IPS-20b (cell line): Measurements from ENCODE around the gene CHAF1B.

Experiments used
- H3K27ac ChIP-seq: one replicate; pipeline ENCODE4 v1.5.1; 2013; ENCODE audit warnings: low read length
- H3K27me3 ChIP-seq: 2 replicates; pipeline ENCODE4 v1.6.1; 2013; ENCODE audit warnings: mild to moderate bottlenecking, low read length, inconsistent platforms; ENCODE audit not compliant: insufficient read depth
- H3K36me3 ChIP-seq: 2 replicates; pipeline ENCODE4 v1.6.1; 2013; ENCODE audit warnings: low read depth, mild to moderate bottlenecking, inconsistent platforms, low read length, moderate library complexity; ENCODE audit not compliant: insufficient read depth
- H3K4me1 ChIP-seq: 2 replicates; pipeline ENCODE4 v1.6.1; 2013; ENCODE audit warnings: mild to moderate bottlenecking, control low read depth, inconsistent platforms, low read length, moderate library complexity; ENCODE audit not compliant: insufficient read depth
- H3K4me3 ChIP-seq: 2 replicates; pipeline ENCODE4 v1.5.1; 2013; ENCODE audit warnings: mild to moderate bottlenecking, low read length, inconsistent platforms
- H3K9ac ChIP-seq: 2 replicates; pipeline ENCODE4 v1.6.1; 2013; ENCODE audit warnings: low read depth, mild to moderate bottlenecking, inconsistent platforms, low read length, moderate library complexity
- H3K9me3 ChIP-seq: 2 replicates; pipeline ENCODE4 v1.6.1; 2013; ENCODE audit warnings: mild to moderate bottlenecking, low read depth, low read length, inconsistent platforms; ENCODE audit not compliant: insufficient read depth

The CHAF1B gene

DNA sequence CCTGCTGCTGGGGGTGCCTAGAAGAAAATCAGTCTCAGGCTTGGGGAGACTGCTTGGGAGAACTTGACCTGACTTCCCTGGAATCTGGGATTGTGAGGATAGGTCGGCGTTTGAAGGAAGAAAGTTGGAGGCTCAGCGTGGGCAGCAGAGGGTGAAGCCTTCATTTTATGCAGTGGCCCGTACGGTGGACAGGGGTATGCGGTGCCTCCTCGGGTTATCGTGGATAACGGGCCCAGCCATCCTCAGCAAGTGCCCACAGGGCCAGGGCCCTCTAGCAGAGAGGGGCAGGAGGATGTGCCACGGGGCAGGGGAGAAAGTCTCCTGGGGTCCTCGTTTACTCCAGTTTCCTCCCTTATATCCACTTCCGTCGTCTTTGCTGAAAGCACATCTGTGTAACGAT, 34.0 kb downstream of the CHAF1B start:
- no peak overlapping the region for H3K9ac ChIP-seq
- no peaks in the 10 kb centered on the region for H3K9me3 ChIP-seq
- peaks cover 11% of the 10 kb centered on the region; the same call in 1 of the 2 replicates for H3K4me1 ChIP-seq
- no peaks in the 10 kb centered on the region for H3K27me3 ChIP-seq
- H3K27ac ChIP-seq = no peak overlapping the region
- H3K36me3 ChIP-seq = peaks cover 16% of the 10 kb centered on the region
- H3K4me3 ChIP-seq = no peak overlapping the region

DNA sequence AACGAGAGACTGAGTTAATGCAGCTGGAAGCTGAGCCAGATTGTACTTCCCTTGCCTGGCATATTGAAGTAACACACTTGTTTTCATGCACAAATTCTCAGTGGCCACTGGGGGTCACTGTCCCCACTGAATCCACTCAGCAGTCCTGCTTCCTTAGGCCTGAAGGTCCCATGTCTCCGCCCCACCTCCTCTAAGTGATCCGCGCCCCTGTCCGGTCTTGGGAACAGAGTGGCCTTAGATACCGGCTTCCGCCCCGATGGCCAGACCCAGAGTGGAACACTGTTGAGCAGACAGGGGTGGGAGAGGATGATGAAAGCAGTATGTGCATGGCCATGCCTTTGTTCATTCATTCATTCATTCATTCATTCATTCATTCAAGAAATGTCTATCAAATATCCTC, 34.8 kb downstream of the CHAF1B start:
- Histone ChIP-seq H3K9ac (no peak overlapping the region), H3K36me3 (peaks cover 15% of the 10 kb centered on the region), H3K27ac (no peak overlapping the region), H3K9me3 (no peaks in the 10 kb centered on the region), H3K4me3 (no peak overlapping the region), H3K27me3 (no peaks in the 10 kb centered on the region), H3K4me1 (peaks cover 12% of the 10 kb centered on the region; the same call in 1 of the 2 replicates)

DNA sequence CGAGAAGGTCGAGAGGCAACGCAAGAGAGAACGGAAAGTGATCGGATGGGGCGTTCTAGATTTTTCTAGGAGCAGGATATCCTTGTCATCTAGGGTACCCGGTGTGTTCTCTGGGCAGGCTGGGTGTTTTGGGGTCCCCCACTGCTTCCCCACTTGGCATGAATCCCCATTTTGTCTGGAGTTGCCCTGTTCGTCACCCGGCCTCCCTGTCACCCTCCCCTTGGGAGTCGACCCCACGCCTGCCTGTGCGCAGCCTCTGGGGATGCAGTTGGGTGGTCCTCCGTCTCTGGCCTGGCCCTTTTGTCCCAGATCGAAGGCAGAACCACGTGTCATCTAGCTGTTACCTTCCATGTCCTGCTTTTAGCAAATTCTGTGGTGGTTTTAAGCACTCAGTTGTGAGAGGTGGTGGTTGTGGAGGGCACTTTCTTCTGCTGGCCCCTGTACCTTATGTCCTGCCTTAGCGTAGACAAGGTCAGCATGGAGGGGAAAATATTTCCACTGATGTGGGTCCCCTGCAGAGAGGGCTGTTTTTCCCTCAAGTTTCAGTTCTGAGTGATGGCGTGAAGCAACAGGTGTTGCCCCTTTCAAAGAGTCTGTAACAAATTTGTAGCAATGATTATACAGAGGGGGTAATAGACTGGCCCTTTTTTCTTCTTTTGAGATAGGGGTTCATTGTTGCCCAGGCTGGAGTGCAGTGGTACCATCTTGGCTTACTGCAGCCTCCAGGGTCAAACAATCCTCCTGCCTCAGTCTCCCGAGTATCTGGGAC, 35.6 kb downstream of the CHAF1B start:
- H3K27ac ChIP-seq = no peak overlapping the region
- peaks cover 12% of the 10 kb centered on the region for H3K36me3 ChIP-seq
- peaks cover 8% of the 10 kb centered on the region; the same call in 1 of the 2 replicates for H3K4me1 ChIP-seq
- no peaks in the 10 kb centered on the region for H3K27me3 ChIP-seq
- no peaks in the 10 kb centered on the region for H3K9me3 ChIP-seq
- H3K4me3 ChIP-seq = no peak overlapping the region
- H3K9ac ChIP-seq = no peak overlapping the region

DNA sequence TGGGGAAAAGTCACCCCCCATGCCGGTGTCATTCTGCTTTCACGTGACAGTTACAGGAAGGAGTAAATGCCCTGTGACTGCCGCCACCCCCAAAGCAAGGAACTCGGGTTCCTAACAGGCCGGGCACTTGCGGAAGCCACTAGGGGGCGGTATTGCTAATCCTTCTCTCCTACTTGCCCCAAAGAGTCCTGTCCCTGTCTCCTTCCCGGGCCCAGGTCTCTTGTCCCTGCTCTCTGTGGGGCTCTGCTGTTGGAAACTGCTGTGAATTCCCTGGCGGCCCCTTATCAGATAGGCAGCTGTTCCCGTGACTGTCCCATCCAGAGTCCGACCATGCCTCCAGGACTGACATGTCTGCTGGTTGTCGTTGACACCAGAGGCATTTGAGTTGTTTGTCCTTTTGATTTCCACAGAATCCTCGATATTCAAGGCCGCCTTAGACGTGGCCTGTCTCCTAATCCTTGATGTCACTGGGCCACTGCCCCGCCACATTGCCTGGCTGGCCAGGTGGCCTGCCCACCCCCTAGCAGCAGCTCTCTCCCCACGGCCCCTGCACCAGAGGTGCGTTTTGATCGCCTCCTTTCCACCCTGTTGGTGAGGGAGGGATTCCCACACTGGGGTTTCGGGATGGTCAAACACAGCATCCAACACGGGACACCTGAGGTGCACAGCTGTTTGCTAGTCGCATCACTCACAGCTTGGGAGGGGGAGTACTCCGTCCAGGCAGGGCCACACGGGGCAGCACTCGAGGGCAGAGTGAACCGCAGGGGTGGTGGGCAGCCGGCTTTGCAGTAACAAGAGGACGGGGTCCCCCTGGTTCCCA, 37.3 kb downstream of the CHAF1B start:
- no peaks in the 10 kb centered on the region for H3K27me3 ChIP-seq
- H3K27ac ChIP-seq = no peak overlapping the region
- H3K4me3 ChIP-seq = no peak overlapping the region
- H3K9ac ChIP-seq = no peak overlapping the region
- H3K4me1 ChIP-seq = peaks cover 8% of the 10 kb centered on the region; the same call in 1 of the 2 replicates
- H3K36me3 ChIP-seq = no peaks in the 10 kb centered on the region
- H3K9me3 ChIP-seq = no peaks in the 10 kb centered on the region

DNA sequence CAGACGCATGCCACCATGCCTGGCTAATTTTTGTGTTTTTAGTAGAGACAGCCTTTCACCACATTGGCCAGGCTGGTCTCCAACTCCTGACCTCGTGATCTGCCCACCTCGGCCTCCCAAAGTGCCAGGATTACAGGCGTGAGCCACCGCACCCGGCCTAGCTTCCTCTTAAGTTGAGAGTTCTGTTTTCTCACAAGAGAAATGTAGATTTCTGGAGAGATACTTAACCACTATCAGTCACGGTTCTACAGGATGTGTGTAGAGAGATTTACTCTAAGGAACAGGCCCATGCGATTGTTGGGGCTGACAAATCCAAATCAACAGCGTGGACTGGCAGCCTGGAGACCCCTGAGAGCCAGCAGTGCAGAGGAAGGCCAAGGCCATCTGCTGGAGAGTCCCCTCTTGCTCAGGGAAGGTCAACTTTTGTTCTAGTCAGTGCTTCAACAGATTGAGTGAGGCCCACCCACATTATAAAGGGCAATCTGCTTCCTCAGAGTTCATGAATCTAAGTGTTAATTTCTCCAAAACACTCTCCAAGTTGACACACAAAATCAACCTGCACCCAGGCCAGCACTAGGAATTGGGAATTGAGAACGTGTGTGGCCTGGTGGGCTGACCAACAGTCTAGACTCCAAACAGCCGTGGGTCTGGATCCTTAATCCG, 38.7 kb downstream of the CHAF1B start:
- H3K36me3 ChIP-seq = no peaks in the 10 kb centered on the region
- no peaks in the 10 kb centered on the region for H3K9me3 ChIP-seq
- no peak overlapping the region for H3K4me3 ChIP-seq
- H3K27ac ChIP-seq = no peak overlapping the region
- H3K27me3 ChIP-seq = no peaks in the 10 kb centered on the region
- peaks cover 8% of the 10 kb centered on the region; the same call in 1 of the 2 replicates for H3K4me1 ChIP-seq
- H3K9ac ChIP-seq = no peak overlapping the region

DNA sequence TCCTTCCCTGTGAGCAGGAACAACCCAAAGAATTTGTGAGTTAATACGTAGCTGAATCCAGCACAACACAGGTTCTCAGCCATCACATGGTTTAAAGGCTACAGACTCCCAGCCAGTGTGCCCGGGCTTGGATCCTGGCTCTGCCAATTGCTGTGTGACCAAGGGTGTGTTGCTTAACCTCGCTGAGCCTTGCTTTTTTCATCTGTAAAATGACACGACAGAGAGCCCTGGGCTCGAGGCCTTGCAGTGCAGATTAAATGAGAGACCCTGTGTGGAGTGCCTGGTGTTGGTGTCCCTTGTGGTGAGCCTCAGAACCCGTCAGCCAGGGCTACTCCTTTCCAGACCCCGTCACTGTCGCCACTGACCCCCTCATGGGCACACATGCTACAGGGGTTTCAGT, 39.4 kb downstream of the CHAF1B start:
- H3K9ac ChIP-seq = no peak overlapping the region
- no peak overlapping the region for H3K4me3 ChIP-seq
- H3K4me1 ChIP-seq = peaks cover 8% of the 10 kb centered on the region; the same call in 1 of the 2 replicates
- no peaks in the 10 kb centered on the region for H3K36me3 ChIP-seq
- H3K9me3 ChIP-seq = no peaks in the 10 kb centered on the region
- no peaks in the 10 kb centered on the region for H3K27me3 ChIP-seq
- no peak overlapping the region for H3K27ac ChIP-seq

- Histone ChIP-seq H3K9me3 (no peaks in the 10 kb centered on the region), H3K36me3 (no peaks in the 10 kb centered on the region), H3K27me3 (no peaks in the 10 kb centered on the region), H3K27ac (no peak overlapping the region), H3K9ac (no peak overlapping the region), H3K4me3 (no peak overlapping the region), H3K4me1 (peaks cover 10% of the 10 kb centered on the region; the same call in 1 of the 2 replicates)
These were observed 40.1 kb downstream of the CHAF1B start for GRCh38 chr21:36425286-36425685.

GRCh38 chr21:36427502-36427901, 42.3 kb downstream of the CHAF1B start:
- Histone ChIP-seq H3K4me1 (peaks cover 6% of the 10 kb centered on the region; the same call in 1 of the 2 replicates), H3K27me3 (no peaks in the 10 kb centered on the region), H3K4me3 (no peak overlapping the region), H3K36me3 (no peaks in the 10 kb centered on the region), H3K27ac (no peak overlapping the region), H3K9me3 (no peaks in the 10 kb centered on the region), H3K9ac (no peak overlapping the region)

DNA sequence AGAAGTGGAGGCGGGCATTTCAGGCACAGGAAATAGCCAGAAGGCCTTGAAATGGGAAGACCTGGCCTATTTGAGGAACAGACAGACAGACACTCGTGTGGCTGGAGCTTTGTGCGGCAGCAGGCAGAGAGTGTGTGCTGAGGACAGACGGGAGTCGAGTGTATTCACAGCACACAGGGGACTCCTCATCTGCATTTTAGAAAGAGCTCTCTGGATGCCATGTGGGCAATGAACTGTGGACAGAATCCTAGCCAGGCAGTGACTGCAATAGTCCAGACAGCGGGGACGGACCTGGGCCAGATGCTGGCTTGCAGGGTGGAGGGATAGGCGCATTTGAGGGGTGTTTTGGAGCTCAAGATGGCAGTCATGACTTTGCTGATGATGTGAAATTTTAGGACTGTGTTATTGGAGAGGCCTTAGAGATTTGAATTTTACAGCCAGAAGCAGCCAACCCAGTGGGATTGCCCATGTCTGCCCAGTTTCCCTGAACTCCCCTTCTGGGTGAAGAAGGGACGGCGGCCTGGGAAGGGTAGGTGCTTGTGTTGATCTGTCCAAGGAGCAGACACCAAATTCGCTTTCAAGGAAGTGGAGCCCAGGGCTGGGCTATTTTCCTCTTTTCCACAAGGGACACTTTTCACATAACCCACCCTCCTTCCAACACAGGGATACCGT, 43.7 kb downstream of the CHAF1B start:
- Histone ChIP-seq H3K9me3 (no peaks in the 10 kb centered on the region), H3K27me3 (no peaks in the 10 kb centered on the region), H3K4me3 (no peak overlapping the region), H3K27ac (no peak overlapping the region), H3K36me3 (no peaks in the 10 kb centered on the region), H3K9ac (no peak overlapping the region), H3K4me1 (peaks cover 5% of the 10 kb centered on the region; the same call in 1 of the 2 replicates)

GRCh38 chr21:36429947-36430546, 44.9 kb downstream of the CHAF1B start:
- Histone ChIP-seq H3K4me1 (peaks cover 5% of the 10 kb centered on the region), H3K9ac (no peak overlapping the region), H3K4me3 (no peak overlapping the region), H3K9me3 (no peaks in the 10 kb centered on the region), H3K27me3 (no peaks in the 10 kb centered on the region), H3K27ac (no peak overlapping the region), H3K36me3 (no peaks in the 10 kb centered on the region)

DNA sequence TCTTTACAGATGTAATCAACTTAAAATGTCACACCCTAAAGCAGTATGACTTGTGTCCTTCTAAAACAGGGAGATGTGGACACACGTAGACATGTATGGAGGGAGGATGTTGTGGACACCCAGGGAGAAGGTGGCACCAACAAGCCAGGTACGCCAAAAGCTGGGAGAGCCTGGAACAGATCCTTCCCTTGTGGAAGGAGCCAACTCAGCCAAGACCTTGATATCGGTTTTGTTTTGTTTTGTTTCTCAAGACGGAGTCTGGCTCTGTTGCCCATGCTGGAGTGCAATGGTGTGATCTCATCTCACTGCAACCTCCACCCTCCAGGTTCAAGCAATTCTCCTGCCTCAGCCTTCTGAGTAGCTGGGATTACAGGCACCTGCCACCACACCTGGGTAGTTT, 45.6 kb downstream of the CHAF1B start:
- no peak overlapping the region for H3K4me3 ChIP-seq
- peaks cover 5% of the 10 kb centered on the region for H3K4me1 ChIP-seq
- no peaks in the 10 kb centered on the region for H3K27me3 ChIP-seq
- no peaks in the 10 kb centered on the region for H3K9me3 ChIP-seq
- no peak overlapping the region for H3K27ac ChIP-seq
- H3K9ac ChIP-seq = no peak overlapping the region
- H3K36me3 ChIP-seq = no peaks in the 10 kb centered on the region
